Measurements from ENCODE around the gene DIPK2A. TPM values are rescaled to one million over a fixed set of nuclear protein-coding genes. Genes with fewer than 3 reads are reported as not detected.

DIPK2A gene, protein sequence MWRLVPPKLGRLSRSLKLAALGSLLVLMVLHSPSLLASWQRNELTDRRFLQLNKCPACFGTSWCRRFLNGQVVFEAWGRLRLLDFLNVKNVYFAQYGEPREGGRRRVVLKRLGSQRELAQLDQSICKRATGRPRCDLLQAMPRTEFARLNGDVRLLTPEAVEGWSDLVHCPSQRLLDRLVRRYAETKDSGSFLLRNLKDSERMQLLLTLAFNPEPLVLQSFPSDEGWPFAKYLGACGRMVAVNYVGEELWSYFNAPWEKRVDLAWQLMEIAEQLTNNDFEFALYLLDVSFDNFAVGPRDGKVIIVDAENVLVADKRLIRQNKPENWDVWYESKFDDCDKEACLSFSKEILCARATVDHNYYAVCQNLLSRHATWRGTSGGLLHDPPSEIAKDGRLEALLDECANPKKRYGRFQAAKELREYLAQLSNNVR
- 8.0 TPM for polyA plus RNA-seq (2012; ENCODE audit: insufficient read depth, insufficient read length)

- peak within 1 kb of the TSS; percentile 85 for H3K4me3 ChIP-seq (ENCODE audit: low read length)
- DNase-seq (ENCODE audit: low read depth, low spot score): peak; percentile 92
These were observed at the start of gene DIPK2A for GRCh38 chr3:143971359-143972154. Gene DIPK2A (plus strand): TSS chr3:143971823. CDS start chr3:143972333, 510 bp downstream.

GRCh38 chr3:143924522-143925285 is 46.9 kb upstream of the DIPK2A start:
- H3K4me3 ChIP-seq (ENCODE audit: low read length): no peak overlapping the region
- no peak for DNase-seq (ENCODE audit: low read depth, low spot score)

GRCh38 chr3:143928056-143928455 is 43.6 kb upstream of the DIPK2A start:
- no peak for DNase-seq (ENCODE audit: low read depth, low spot score)
- no peak overlapping the region for H3K4me3 ChIP-seq (ENCODE audit: low read length)

GRCh38 chr3:143928541-143929255 is 42.9 kb upstream of the DIPK2A start:
- DNase-seq (ENCODE audit: low read depth, low spot score): no peak
- H3K4me3 ChIP-seq (ENCODE audit: low read length): no peak overlapping the region

DNA sequence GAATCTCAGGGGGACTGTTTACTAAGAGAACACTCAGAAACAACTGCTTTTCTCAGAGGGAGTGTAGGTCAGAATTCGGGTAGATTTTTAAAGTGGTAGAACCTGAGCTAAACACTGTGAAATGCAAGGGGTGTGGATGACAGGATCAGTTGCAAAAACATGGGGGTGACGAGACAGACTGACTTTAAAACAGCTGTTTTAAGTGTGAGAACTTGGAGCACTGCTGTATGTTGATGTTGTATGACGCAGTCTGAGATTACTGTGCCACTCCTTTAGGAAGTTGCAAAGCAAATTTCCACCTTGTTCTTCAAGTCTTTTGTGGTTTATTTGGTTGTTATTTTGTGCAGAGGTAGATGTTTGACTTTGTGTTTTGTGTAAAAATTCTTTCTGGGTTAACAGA is 36.8 kb upstream of the DIPK2A start:
- H3K4me3 ChIP-seq (ENCODE audit: low read length): no peak overlapping the region
- no peak for DNase-seq (ENCODE audit: low read depth, low spot score)

DNA sequence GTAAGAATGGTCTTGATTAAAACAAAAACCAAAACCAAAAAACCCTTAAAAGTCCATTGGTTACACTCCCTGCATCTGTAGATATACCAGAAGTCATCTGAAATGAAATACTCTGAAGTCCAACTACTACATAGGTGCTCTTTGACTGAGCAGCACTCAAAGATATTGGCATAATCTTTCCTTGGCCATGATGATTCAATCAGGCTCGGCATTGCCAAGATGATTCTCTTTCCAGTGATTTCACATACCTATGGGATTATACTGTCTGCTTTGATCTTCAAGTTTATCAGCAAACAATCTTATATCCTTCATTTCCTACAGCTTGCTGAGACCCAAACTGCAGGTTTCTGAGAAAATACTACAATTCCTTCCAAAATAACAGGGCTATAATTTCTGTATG is 35.9 kb upstream of the DIPK2A start:
- no peak for DNase-seq (ENCODE audit: low read depth, low spot score)

DNA sequence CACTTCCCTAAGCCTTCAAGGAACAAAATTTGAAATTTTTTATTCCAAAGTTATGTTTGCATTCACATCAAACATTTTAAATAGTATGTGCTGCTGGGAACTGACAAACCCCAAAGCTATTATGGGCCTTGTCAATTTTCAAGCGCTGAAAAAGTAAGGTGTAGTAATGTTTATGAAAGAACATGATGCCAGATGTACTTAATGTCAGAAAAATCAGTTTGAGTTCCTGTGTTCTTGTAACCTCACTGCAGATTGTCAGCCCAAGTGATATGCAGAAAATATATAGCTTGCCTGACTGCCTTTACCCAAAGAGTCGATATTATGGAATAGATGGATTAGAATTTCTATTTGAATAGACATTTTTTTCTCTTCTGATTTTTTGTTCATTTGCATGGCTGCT is 20.8 kb upstream of the DIPK2A start:
- no peak overlapping the region for H3K4me3 ChIP-seq (ENCODE audit: low read length)
- DNase-seq (ENCODE audit: low read depth, low spot score): no peak

More for the DNA sequence above, 35.9 kb upstream of the DIPK2A start:
- H3K4me3 ChIP-seq (ENCODE audit: low read length): no peak overlapping the region

DNA sequence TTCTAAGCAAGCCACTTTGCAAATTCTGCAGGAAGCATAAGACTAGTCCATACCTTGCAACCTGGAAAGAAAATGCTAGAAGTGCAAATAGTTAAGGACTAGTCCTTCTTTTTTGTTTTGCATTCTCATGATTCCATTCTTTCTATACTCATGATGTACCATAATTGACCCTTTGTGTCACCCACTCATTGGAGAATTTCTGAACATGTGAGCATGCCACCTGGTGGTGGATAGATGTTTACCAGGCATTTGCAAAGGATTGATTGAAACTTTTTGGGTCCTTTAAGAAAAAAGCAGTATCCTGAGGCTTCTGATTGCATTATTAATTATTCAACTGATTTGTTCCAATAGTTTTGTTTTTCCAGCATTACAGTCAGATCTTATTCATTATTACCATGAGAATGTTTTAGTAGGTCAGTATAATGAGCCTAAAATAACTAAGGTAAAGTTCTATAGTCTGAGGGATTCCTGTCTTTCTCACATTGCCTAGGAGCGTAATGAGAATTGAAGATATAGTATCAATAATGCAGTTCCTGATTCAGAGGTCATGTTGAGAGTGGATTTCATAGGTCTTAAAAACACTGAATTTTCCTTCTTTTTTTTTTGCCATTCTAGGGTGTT is 20.2 kb upstream of the DIPK2A start:
- DNase-seq (ENCODE audit: low read depth, low spot score): peak; percentile 20
- H3K4me3 ChIP-seq (ENCODE audit: low read length): no peak overlapping the region

GRCh38 chr3:143952569-143953072 is 19.0 kb upstream of the DIPK2A start:
- no peak overlapping the region for H3K4me3 ChIP-seq (ENCODE audit: low read length)
- no peak for DNase-seq (ENCODE audit: low read depth, low spot score)

GRCh38 chr3:143955113-143955512 is 16.5 kb upstream of the DIPK2A start:
- no peak overlapping the region for H3K4me3 ChIP-seq (ENCODE audit: low read length)

GRCh38 chr3:143956838-143957237 is 14.8 kb upstream of the DIPK2A start:
- DNase-seq (ENCODE audit: low read depth, low spot score): no peak
- H3K4me3 ChIP-seq (ENCODE audit: low read length): no peak overlapping the region

More at GRCh38 chr3:143955113-143955512, 16.5 kb upstream of the DIPK2A start:
- no peak for DNase-seq (ENCODE audit: low read depth, low spot score)

DNA sequence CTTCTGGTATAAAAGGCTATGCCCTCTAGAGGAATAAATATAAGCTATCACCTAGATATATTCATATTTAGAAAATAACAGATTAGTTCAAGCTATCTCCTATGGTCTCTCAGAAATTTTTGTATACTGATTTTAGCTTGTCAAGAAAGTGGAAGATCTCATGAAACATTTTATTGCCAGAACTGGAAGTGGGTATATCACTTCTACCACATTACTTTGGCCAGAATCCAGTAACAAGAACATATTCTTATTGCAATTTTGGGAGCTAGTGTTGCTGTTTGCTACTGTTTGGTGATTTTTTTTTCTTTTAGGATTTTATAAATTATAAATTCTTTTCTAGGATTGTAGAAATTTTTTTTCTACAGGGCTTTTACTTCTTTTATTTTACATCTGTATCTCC is 14.2 kb upstream of the DIPK2A start:
- no peak for DNase-seq (ENCODE audit: low read depth, low spot score)
- no peak overlapping the region for H3K4me3 ChIP-seq (ENCODE audit: low read length)

DNA sequence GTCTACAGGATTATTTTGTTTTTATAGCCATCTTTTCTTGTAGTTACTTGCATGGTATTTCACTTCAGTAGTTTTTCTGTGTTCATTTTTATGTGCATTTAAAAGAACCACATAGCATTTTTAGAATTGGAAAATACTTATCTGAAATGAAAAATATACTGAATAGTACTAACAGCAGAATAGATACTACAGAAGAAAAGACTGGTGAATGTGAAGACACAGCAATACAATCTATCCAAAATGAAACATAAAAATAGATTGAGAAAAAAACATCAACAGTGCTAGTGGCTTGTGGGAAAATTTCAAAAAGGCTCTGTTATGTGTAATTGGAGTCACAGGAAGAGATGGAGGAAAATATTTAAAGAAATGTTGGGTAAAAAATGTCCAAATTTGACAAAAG is 12.7 kb upstream of the DIPK2A start:
- no peak for DNase-seq (ENCODE audit: low read depth, low spot score)
- no peak overlapping the region for H3K4me3 ChIP-seq (ENCODE audit: low read length)

DNA sequence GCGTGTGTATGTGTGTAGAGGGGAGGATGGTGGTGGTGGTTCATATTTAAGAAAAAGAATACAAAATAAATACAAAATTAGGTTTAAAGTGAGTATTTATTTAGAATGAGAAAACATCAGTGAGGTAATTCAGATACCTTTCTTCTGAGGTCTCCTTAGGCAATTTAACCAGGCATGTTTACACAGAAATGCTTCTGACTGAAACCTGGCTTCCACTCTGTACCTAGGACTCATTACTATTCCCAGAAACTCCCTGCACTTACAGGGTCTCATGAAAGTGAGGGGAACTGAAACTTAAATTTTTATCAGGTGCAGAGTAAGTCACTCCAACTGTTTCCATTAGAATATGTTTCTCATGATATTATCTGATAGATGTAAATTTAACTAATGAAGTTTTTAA is 10.3 kb upstream of the DIPK2A start:
- H3K4me3 ChIP-seq (ENCODE audit: low read length): no peak overlapping the region
- no peak for DNase-seq (ENCODE audit: low read depth, low spot score)

DNA sequence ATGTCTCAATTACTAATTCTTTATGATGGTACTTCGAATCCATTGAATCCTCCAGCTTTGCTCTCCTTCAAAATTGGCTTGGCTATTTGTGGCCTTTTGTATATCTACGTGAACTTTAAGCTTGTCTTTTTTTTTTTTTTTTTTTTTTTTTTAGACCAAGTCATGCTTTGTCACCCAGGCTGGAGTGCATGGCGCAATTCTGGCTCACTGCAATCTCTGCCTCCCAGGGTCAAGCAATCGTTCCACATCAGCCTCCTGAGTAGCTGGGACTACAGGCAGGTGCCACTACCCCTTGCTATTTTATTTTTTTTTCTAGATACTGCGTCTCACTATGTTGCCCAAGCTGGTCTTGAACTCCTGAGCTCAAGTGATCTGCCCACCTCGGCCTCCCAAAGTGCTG is 7.7 kb upstream of the DIPK2A start:
- H3K4me3 ChIP-seq (ENCODE audit: low read length): no peak overlapping the region
- DNase-seq (ENCODE audit: low read depth, low spot score): no peak

DNA sequence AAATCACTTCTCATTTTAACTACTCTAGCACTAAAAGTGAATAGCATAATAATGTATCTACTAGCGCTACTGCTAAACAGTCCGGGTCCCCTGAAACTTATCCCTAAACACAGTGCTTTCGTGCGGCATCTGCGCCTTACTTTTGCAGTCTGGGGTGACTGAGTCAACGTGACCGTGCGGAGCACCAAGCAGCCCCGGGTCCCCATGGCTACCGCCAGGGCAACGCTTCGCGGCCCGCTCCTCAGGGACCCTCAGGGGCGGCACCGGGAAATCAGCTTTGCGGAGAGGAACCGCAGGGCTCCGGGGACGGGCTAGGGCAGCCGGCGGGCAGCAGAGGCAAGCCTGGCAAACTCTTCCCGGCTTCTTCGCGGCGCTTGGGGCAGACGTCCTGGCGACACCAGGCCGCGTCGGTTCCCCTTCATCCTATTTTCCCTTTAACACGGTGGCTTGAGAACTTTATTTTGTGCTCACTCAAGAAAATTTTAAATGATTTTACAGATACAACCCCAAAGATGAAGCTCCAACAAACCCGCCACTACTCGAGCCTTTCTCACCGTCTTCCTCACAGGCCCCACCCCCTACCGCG is 757 bp upstream of the DIPK2A start:
- DNase-seq (ENCODE audit: low read depth, low spot score): no peak
- peak overlapping the region; percentile 85 for H3K4me3 ChIP-seq (ENCODE audit: low read length)

DNA sequence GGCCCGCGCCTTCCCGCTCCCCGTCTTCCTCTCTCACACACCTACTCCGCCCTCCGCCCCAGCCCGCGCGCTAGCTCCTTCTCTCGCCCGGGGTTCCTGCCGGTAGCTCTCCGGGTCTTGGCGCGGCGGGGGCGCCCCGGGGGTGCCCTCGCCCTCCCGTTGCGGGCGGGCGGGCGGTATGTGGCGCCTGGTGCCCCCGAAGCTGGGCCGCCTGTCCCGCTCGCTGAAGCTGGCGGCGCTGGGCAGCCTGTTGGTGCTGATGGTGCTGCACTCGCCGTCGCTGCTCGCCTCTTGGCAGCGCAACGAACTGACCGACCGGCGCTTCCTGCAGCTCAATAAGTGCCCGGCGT is 507 bp downstream of the DIPK2A start:
- peak overlapping the region; percentile 85 for H3K4me3 ChIP-seq (ENCODE audit: low read length)
- no peak for DNase-seq (ENCODE audit: low read depth, low spot score)
